Left cardiac atrium (tissue), 4 donors: ENCODE data around the gene FAM90A1. TPM values are rescaled to one million over a fixed set of nuclear protein-coding genes. Genes with fewer than 3 reads are reported as not detected.
"Not testable (repeated sequence)": the region's sequence is repeated elsewhere in the genome, so short reads cannot be mapped to it uniquely, and the experiment has no call there.

Source experiments
- ATAC-seq, 2 donors: fragments of 200-7000 bp; cut with Tn5 transposase; one replicate each; pipeline ENCODE4 v1.9.1; 2020; ENCODE audit warnings: mild to moderate bottlenecking in 2 of 2, moderate library complexity in 2 of 2
- DNase-seq: peaks from one replicate; pipeline ENCODE4 v3.0.0-alpha.2; 2020
- intact Hi-C, 2 donors: fragments of 100-400 bp; cut with DNase I; formaldehyde crosslinking; loops; one replicate each; pipeline versions ENCODE4 v1.14.1 to v1.15.1; 2022 to 2023
- long read RNA-seq: library from polyadenylated mRNA; unstranded; transcript quantifications from one replicate; pipeline ENCODE4 v2.0.0, GENCODE V29; 2021
- total RNA-seq, 2 donors: library from RNA; stranded (reverse); fragmentation: NEBNext Ultra II Directional; extraction: Animal tissue kit (Norgen Biotek cat#: 25700); gene quantifications; one replicate each; pipeline ENCODE4 v1.2.1, GENCODE V29; 2021
- donor health status: DM: no; HTN: yes; CAD: no.
- donor health status: DM: no; HTN: yes; CAD: no; lungs with severe emphysema.
- donor health status: DM: yes; HTN: yes; CAD: no.
- donor health status: Dilated cardiomyopathy.

The FAM90A1 gene
- under 1 TPM; 0.16 to 0.62 TPM for total RNA-seq
- long read RNA-seq = 0 reads

GRCh38 chr12:8226992-8227731, at the start of gene FAM90A1:
FAM90A1 (minus strand) TSS chr12:8227618; CDS start chr12:8224832, 2,786 bp downstream.
- intact Hi-C loops, ATAC-seq: not testable (repeated sequence)
- peak; percentile 66 for DNase-seq

- ATAC-seq, intact Hi-C loops: not testable (repeated sequence)
These were observed 49.0 kb upstream of the FAM90A1 start for GRCh38 chr12:8276397-8276796.

GRCh38 chr12:8266706-8267105, 39.3 kb upstream of the FAM90A1 start:
- intact Hi-C loops, ATAC-seq, DNase-seq: not testable (repeated sequence)

More at GRCh38 chr12:8276397-8276796, 49.0 kb upstream of the FAM90A1 start:
- DNase-seq = not testable (repeated sequence)

GRCh38 chr12:8264236-8264635, 36.8 kb upstream of the FAM90A1 start:
- DNase-seq, ATAC-seq, intact Hi-C loops: not testable (repeated sequence)

GRCh38 chr12:8261111-8261554, 33.7 kb upstream of the FAM90A1 start:
- DNase-seq (peak; percentile 61), ATAC-seq (peak; percentile 80 to 85)
- intact Hi-C loops = not testable (repeated sequence)

- intact Hi-C loops, ATAC-seq: not testable (repeated sequence)
These were observed 28.9 kb upstream of the FAM90A1 start for GRCh38 chr12:8256356-8256755.

GRCh38 chr12:8254705-8255104, 27.3 kb upstream of the FAM90A1 start:
- DNase-seq, intact Hi-C loops, ATAC-seq: not testable (repeated sequence)

More at GRCh38 chr12:8256356-8256755, 28.9 kb upstream of the FAM90A1 start:
- not testable (repeated sequence) for DNase-seq

GRCh38 chr12:8252056-8252818, 24.8 kb upstream of the FAM90A1 start:
- DNase-seq, intact Hi-C loops, ATAC-seq: not testable (repeated sequence)

GRCh38 chr12:8251616-8252015, 24.2 kb upstream of the FAM90A1 start:
- intact Hi-C loops, DNase-seq, ATAC-seq: not testable (repeated sequence)

GRCh38 chr12:8246941-8247535, 19.6 kb upstream of the FAM90A1 start:
- intact Hi-C loops, DNase-seq, ATAC-seq: not testable (repeated sequence)

- ATAC-seq, intact Hi-C loops, DNase-seq: not testable (repeated sequence)
These were observed 16.3 kb upstream of the FAM90A1 start for GRCh38 chr12:8243682-8244161.

- intact Hi-C loops = not testable (repeated sequence)
- peak; percentile 97 for DNase-seq
- peak; percentile 100 for ATAC-seq
These were observed 15.7 kb upstream of the FAM90A1 start for GRCh38 chr12:8242880-8243681.

GRCh38 chr12:8242622-8242879, 15.1 kb upstream of the FAM90A1 start:
- intact Hi-C loops, DNase-seq: not testable (repeated sequence)
- ATAC-seq = peak in 1 of 2 donors; percentile 11

- DNase-seq, ATAC-seq, intact Hi-C loops: not testable (repeated sequence)
These were observed 14.7 kb upstream of the FAM90A1 start for GRCh38 chr12:8241917-8242621.

- intact Hi-C loops, DNase-seq, ATAC-seq: not testable (repeated sequence)
These were observed 13.1 kb upstream of the FAM90A1 start for GRCh38 chr12:8240340-8241114.

- not testable (repeated sequence) for DNase-seq, ATAC-seq
- intact Hi-C loops = loop anchor here in 1 of 2 donors (10.0 kb wide), 1 partner anchor 132 kb away; no protein-coding TSS in a partner anchor
These were observed 9.6 kb upstream of the FAM90A1 start for GRCh38 chr12:8237031-8237430.
